ENCODE measurements around the gene IDH3G.

DNA sequence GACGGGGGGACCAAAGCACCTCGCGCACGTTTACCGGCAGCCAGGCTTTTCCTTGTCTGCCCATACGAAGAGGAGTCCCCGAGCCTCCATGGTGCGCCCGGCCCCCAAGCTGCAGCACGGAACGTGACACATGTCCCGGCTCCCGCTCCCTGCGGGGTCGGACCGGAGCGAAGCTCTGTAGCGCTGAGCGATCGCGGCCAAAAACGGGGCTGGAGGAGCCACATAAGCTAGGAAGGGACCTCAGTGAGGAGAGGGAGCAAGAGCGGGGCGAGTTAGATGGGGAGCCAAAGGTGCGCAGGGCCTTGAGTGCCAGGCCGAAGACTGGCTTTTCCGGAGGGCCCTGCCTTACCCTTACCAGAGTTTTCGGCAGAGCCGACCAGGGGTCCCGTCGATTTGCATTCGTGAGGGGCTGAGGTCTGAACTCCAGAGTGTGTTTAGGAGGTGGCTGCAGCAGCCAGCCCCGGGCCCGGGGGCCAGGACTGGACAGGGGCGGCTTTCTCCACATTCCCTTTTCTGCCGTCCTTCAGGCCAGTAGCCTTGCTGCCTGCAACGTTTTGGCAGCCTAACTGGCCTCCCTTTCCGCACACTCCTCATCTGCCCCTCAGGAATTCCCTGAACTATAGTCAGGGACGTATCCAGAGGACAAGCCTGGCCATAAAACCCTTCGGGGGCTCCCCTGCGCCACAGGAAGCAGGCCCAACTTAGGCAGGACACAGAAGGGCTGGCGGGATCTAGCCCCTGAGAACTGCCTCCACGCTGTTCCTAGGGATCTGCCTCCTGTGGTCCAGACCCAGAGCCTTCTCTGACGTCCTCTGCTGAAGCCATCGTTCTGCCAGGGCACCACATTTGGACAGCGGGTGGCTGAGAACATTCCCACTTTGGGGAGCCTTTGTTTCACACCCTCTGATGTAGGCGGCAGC is 982 bp upstream of the IDH3G start:
- TF ChIP-seq CTCF (IDR thresholded peaks at IDR 0.05) (no peak), POLR2A (IDR thresholded peaks at IDR 0.05) (no peak)

Measured in testis (tissue), 2 donors.